ENCODE results near the gene TTLL12. TPM values are rescaled to one million over a fixed set of nuclear protein-coding genes. Genes with fewer than 3 reads are reported as not detected.

TTLL12 gene
- total and polyA plus RNA-seq, 2 experiments from 2014 or later: 46.7 to 147 TPM

DNA sequence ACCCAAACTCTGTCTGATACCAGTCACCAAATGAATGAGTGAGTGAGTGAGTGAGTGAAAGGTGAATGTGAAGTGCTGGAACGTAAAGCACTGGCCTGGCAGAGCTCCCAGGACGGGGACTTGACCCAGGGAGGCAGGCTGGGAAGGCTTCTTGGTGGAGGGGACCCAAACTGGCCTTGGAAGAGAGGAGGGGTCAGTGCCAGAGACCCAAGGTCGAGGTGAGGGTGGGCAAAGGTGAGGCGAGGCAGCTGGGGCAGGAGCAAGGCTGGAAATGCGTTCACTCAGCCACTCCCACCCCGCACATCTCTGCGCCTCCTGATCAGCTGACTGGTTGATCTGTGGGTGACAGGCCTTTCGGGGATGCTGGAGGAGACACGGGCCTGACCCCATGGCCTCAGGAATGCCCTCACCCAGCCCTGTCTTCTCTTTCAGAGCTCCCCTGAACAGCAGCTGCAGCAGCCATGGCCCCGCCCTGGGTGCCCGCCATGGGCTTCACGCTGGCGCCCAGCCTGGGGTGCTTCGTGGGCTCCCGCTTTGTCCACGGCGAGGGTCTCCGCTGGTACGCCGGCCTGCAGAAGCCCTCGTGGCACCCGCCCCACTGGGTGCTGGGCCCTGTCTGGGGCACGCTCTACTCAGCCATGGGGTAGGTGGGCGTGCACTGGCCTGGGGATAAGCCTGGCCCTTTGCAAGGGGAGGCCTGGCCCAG, 28.0 kb downstream of the TTLL12 start (continued):
- TF ChIP-seq, protein P1, sequence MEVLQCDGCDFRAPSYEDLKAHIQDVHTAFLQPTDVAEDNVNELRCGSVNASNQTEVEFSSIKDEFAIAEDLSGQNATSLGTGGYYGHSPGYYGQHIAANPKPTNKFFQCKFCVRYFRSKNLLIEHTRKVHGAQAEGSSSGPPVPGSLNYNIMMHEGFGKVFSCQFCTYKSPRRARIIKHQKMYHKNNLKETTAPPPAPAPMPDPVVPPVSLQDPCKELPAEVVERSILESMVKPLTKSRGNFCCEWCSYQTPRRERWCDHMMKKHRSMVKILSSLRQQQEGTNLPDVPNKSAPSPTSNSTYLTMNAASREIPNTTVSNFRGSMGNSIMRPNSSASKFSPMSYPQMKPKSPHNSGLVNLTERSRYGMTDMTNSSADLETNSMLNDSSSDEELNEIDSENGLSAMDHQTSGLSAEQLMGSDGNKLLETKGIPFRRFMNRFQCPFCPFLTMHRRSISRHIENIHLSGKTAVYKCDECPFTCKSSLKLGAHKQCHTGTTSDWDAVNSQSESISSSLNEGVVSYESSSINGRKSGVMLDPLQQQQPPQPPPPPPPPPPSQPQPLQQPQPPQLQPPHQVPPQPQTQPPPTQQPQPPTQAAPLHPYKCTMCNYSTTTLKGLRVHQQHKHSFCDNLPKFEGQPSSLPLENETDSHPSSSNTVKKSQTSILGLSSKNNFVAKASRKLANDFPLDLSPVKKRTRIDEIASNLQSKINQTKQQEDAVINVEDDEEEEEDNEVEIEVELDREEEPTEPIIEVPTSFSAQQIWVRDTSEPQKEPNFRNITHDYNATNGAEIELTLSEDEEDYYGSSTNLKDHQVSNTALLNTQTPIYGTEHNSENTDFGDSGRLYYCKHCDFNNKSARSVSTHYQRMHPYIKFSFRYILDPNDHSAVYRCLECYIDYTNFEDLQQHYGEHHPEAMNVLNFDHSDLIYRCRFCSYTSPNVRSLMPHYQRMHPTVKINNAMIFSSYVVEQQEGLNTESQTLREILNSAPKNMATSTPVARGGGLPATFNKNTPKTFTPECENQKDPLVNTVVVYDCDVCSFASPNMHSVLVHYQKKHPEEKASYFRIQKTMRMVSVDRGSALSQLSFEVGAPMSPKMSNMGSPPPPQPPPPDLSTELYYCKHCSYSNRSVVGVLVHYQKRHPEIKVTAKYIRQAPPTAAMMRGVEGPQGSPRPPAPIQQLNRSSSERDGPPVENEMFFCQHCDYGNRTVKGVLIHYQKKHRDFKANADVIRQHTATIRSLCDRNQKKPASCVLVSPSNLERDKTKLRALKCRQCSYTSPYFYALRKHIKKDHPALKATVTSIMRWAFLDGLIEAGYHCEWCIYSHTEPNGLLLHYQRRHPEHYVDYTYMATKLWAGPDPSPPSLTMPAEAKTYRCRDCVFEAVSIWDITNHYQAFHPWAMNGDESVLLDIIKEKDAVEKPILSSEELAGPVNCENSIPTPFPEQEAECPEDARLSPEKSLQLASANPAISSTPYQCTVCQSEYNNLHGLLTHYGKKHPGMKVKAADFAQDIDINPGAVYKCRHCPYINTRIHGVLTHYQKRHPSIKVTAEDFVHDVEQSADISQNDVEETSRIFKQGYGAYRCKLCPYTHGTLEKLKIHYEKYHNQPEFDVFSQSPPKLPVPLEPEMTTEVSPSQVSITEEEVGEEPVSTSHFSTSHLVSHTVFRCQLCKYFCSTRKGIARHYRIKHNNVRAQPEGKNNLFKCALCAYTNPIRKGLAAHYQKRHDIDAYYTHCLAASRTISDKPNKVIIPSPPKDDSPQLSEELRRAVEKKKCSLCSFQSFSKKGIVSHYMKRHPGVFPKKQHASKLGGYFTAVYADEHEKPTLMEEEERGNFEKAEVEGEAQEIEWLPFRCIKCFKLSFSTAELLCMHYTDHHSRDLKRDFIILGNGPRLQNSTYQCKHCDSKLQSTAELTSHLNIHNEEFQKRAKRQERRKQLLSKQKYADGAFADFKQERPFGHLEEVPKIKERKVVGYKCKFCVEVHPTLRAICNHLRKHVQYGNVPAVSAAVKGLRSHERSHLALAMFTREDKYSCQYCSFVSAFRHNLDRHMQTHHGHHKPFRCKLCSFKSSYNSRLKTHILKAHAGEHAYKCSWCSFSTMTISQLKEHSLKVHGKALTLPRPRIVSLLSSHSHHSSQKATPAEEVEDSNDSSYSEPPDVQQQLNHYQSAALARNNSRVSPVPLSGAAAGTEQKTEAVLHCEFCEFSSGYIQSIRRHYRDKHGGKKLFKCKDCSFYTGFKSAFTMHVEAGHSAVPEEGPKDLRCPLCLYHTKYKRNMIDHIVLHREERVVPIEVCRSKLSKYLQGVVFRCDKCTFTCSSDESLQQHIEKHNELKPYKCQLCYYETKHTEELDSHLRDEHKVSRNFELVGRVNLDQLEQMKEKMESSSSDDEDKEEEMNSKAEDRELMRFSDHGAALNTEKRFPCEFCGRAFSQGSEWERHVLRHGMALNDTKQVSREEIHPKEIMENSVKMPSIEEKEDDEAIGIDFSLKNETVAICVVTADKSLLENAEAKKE (CRISPR knock-in tag; IDR thresholded peaks at IDR 0.05): no peak
- TF ChIP-seq CREB1 (CRISPR knock-in tag; IDR thresholded peaks at IDR 0.05; ENCODE audit: low read depth) (no peak), ZNF331 (CRISPR knock-in tag; IDR thresholded peaks at IDR 0.05; ENCODE audit: low read depth) (no peak), EZH2phosphoT487 (IDR thresholded peaks at IDR 0.05; ENCODE audit: unreplicated experiment) (no peak), STAT1 (IDR thresholded peaks at IDR 0.05; ENCODE audit: unreplicated experiment) (no peak), JUNB (IDR thresholded peaks at IDR 0.05; ENCODE audit: unreplicated experiment) (no peak), EZH2 (IDR thresholded peaks at IDR 0.05; ENCODE audit: low read depth, unreplicated experiment) (no peak), NANOG (IDR thresholded peaks at IDR 0.05; ENCODE audit: borderline replicate concordance) (no peak)

DNA sequence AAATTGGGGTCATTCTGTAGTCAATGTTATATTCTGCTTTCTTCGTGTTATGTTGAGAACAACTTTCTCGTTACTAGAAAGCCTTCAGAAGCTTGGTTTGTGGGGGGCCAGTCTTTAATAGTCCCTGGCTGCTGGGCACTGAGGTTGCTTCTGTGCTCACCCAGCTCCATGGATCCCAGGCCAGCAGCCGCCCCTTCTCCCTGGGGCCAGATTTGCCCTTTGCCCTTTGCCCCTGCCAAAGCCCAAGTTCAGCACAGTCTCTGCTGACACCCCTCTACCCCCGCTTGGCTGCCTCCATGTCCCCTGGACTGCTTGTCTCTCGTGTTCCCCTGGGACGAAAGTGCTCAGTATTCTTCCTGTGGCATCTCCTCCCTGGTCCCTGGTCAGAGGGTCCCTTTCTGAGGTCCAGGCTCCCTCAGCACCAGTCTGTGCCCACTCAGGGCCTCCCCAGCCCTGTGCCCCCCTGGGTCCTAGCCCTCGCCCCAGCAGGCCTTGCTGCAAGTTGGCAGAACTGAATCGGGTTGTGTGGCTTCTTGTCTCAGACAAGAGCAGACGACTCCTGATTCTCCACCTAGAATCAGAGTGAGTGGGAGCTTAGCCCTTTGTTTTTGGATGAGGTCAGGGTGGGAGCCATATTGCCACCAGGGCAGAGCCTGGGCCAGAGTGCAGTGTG, 28.9 kb downstream of the TTLL12 start:
- Mint-ChIP-seq H3K27me3 (ENCODE audit: insufficient read depth, low read depth, poor library complexity) (peaks cover 12% of the 10 kb centered on the region), H3K27ac (no peak overlapping the region), H3K4me3 (no peak overlapping the region), H3K36me3 (ENCODE audit: low read depth) (no peaks in the 10 kb centered on the region), H3K4me1 (peaks cover 4% of the 10 kb centered on the region), H3K9me3 (no peaks in the 10 kb centered on the region)
- no peaks in the 10 kb centered on the region for H3F3A ChIP-seq (replicated peaks; ENCODE audit: low read depth)
- DNase-seq (ENCODE audit: low spot score) (no peak), ATAC-seq (no peak)
- H3K36me3 ChIP-seq (ENCODE audit: insufficient read depth): no peaks in the 10 kb centered on the region
- TF ChIP-seq EZH2 (IDR thresholded peaks at IDR 0.05; ENCODE audit: low read depth, unreplicated experiment) (no peak), CREB1 (CRISPR knock-in tag; IDR thresholded peaks at IDR 0.05; ENCODE audit: low read depth) (no peak), STAT1 (IDR thresholded peaks at IDR 0.05; ENCODE audit: unreplicated experiment) (no peak)
- no peaks in the 10 kb centered on the region for H4K20me1 ChIP-seq (replicated peaks; ENCODE audit: insufficient read depth)
- no peaks in the 10 kb centered on the region for H3K27me3 ChIP-seq (ENCODE audit: insufficient read depth)
- no peak overlapping the region for H2AFZ ChIP-seq
- H3K79me2 ChIP-seq (replicated peaks; ENCODE audit: insufficient read depth): no peaks in the 10 kb centered on the region
- no peak overlapping the region for H3K4me3 ChIP-seq
- H3K4me2 ChIP-seq: no peak overlapping the region
- no peak overlapping the region for H3K27ac ChIP-seq (ENCODE audit: low read depth)
- no peaks in the 10 kb centered on the region for H3K4me1 ChIP-seq (ENCODE audit: insufficient read depth)
- no peaks in the 10 kb centered on the region for H3K9me2 ChIP-seq (ENCODE audit: insufficient read depth)

All from GM23338 (cell line).